Upper lobe of left lung (tissue), 6 donors: ENCODE measurements around the gene CHCHD3. TPM values are rescaled to one million over a fixed set of nuclear protein-coding genes. Genes with fewer than 3 reads are reported as not detected.

Experiments
- ATAC-seq, 2 donors: fragments of 200-7000 bp; cut with Tn5 transposase; one replicate each; pipeline ENCODE4 v1.9.1; 2022; ENCODE audit warnings: mild to moderate bottlenecking in 2 of 2, moderate library complexity in 2 of 2; ENCODE audit not compliant: low FRiP score in 2 of 2
- DNase-seq, 2 donors: peaks; one replicate each; pipeline ENCODE4 v3.0.0-alpha.2; 2019 to 2020
- H3K27ac ChIP-seq, 4 donors: fragments of 200-600 bp; sonication (generic); one replicate each; pipeline ENCODE4 v1.5.1; 2016 to 2019
- H3K27me3 ChIP-seq, 4 donors: fragments of 200-600 bp; sonication (generic); one replicate each; pipeline ENCODE4 v1.5.1; 2017 to 2019
- H3K36me3 ChIP-seq, 4 donors: fragments of 200-600 bp; sonication (generic); one replicate each; pipeline ENCODE4 v1.5.1; 2016 to 2019
- H3K4me1 ChIP-seq, 4 donors: fragments of 200-600 bp; sonication (generic); one replicate each; pipeline ENCODE4 v1.5.1; 2018 to 2019
- H3K4me3 ChIP-seq, 4 donors: fragments of 200-600 bp; sonication (generic); one replicate each; pipeline ENCODE4 v1.5.1; 2017 to 2019; ENCODE audit warnings: mild to moderate bottlenecking in 2 of 4, moderate library complexity in 1 of 4
- H3K9me3 ChIP-seq, 4 donors: fragments of 200-600 bp; sonication (generic); one replicate each; pipeline ENCODE4 v1.5.1; 2018 to 2019
- EP300 ChIP-seq, 4 donors: sonication (generic); formaldehyde crosslinking; IDR thresholded peaks; one replicate each; pipeline ENCODE4 v1.5.1; 2017; ENCODE audit warnings: antibody characterized with exemption in 4 of 4, control low read depth in 2 of 4
- POLR2A ChIP-seq, 4 donors: fragments of 450-650 bp; IDR thresholded peaks; one replicate each; pipeline ENCODE4 v1.5.1; 2016 to 2017; ENCODE audit warnings: antibody characterized with exemption in 4 of 4, mild to moderate bottlenecking in 2 of 4
- POLR2AphosphoS5 ChIP-seq, 2 donors: sonication (generic); formaldehyde crosslinking; IDR thresholded peaks; one replicate each; pipeline ENCODE4 v1.5.1; 2017; ENCODE audit warnings: antibody characterized with exemption in 2 of 2
- WGBS, 2 donors: methylation state at CpG; one replicate each; pipeline ENCODE4 v1.1.5; 2017 to 2018; 5-methylcytosine and 5-hydroxymethylcytosine counted together
- total RNA-seq, 6 donors: library from RNA; depleted of rRNA in 4 of 6; stranded (reverse); fragments of >200 nt in 4 of 6; gene quantifications; one replicate each; pipeline versions ENCODE4 v1.1.0 to v1.2.1, GENCODE V29; 2016 to 2021
- TF ChIP-seq, protein P1 (sequence below), 6 experiments: fragments of 450-650 bp in 4 of 6; fragments of 200-600 bp in 2 of 6; sonication (generic) in 2 of 6; IDR thresholded peaks; one replicate each; pipeline ENCODE4 v1.5.1; 2016 to 2019; ENCODE audit warnings: antibody characterized with exemption in 6 of 6
- donor health status: DM: no; HTN: no; CAD: no; lungs with moderate emphysema.
- donor health status: DM: no; HTN: yes; CAD: no; lungs with severe emphysema.

CHCHD3 gene
- total RNA-seq, 6 donors from 2014 or later = 42.6 to 54.5 (median 48.6) TPM

DNA sequence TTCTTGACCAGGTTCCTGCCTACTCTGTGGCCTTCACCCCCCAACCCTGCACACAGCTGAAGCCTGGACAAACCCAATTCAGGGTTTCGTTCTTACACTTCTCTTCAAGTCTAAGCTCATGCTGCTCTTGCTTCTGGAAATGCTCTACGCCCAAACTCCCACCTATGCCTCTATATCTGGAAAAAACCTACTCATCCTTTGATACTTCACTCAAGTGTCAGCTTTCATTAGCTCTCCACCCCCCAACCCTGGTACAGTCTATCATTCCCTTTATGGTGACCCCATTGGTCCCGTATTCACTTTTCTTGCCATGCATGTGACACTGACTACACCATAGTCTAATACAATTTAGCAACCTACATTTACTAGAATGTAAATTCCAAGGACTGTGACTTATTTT is 284.7 kb downstream of the CHCHD3 start:
- no peak for ATAC-seq
- WGBS, 2 donors = 94 to 98% methylated on average over 3 of the region's 3 CpGs
- H3K4me3 ChIP-seq = no peak overlapping the region
- no peak overlapping the region for H3K27ac ChIP-seq
- H3K27me3 ChIP-seq = no peaks in the 10 kb centered on the region
- no peak for TF ChIP-seq POLR2AphosphoS5 (IDR thresholded peaks at IDR 0.05)
- TF ChIP-seq POLR2A (IDR thresholded peaks at IDR 0.05) = no peak
- TF ChIP-seq, protein P1, sequence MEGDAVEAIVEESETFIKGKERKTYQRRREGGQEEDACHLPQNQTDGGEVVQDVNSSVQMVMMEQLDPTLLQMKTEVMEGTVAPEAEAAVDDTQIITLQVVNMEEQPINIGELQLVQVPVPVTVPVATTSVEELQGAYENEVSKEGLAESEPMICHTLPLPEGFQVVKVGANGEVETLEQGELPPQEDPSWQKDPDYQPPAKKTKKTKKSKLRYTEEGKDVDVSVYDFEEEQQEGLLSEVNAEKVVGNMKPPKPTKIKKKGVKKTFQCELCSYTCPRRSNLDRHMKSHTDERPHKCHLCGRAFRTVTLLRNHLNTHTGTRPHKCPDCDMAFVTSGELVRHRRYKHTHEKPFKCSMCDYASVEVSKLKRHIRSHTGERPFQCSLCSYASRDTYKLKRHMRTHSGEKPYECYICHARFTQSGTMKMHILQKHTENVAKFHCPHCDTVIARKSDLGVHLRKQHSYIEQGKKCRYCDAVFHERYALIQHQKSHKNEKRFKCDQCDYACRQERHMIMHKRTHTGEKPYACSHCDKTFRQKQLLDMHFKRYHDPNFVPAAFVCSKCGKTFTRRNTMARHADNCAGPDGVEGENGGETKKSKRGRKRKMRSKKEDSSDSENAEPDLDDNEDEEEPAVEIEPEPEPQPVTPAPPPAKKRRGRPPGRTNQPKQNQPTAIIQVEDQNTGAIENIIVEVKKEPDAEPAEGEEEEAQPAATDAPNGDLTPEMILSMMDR (IDR thresholded peaks at IDR 0.05) = no peak
- no peak for TF ChIP-seq EP300 (IDR thresholded peaks at IDR 0.05)
- no peaks in the 10 kb centered on the region for H3K4me1 ChIP-seq
- H3K36me3 ChIP-seq = peaks cover 0 to 18% (median 3%) of the 10 kb centered on the region in 4 donors
- DNase-seq = no peak
- no peaks in the 10 kb centered on the region for H3K9me3 ChIP-seq

- H3K27me3 ChIP-seq = no peaks in the 10 kb centered on the region
- H3K9me3 ChIP-seq = no peaks in the 10 kb centered on the region
- 85 to 90% methylated on average over 3 of the region's 3 CpGs for WGBS, 2 donors
- peaks cover 0 to 22% (median 3%) of the 10 kb centered on the region in 4 donors for H3K36me3 ChIP-seq
- TF ChIP-seq, protein P1 (IDR thresholded peaks at IDR 0.05) = no peak
- no peak for TF ChIP-seq POLR2A (IDR thresholded peaks at IDR 0.05)
- H3K4me1 ChIP-seq = no peaks in the 10 kb centered on the region
- H3K27ac ChIP-seq = no peak overlapping the region
- no peak for ATAC-seq
- no peak overlapping the region for H3K4me3 ChIP-seq
- DNase-seq = no peak
These were observed 288.4 kb downstream of the CHCHD3 start for GRCh38 chr7:132793474-132793873.

- no peak for TF ChIP-seq POLR2A (IDR thresholded peaks at IDR 0.05)
- no peak for TF ChIP-seq POLR2AphosphoS5 (IDR thresholded peaks at IDR 0.05)
- no peak for TF ChIP-seq EP300 (IDR thresholded peaks at IDR 0.05)
- TF ChIP-seq, protein P1 (IDR thresholded peaks at IDR 0.05) = no peak
- 100% methylated on average over 1 of the region's 1 CpG for WGBS, 2 donors
- Histone ChIP-seq H3K27me3 (no peaks in the 10 kb centered on the region), H3K4me3 (no peak overlapping the region), H3K36me3 (peaks cover 0 to 17% (median 2%) of the 10 kb centered on the region in 4 donors), H3K27ac (no peak overlapping the region), H3K4me1 (no peaks in the 10 kb centered on the region), H3K9me3 (no peaks in the 10 kb centered on the region)
- no peak for DNase-seq
- ATAC-seq = no peak
These were observed 290.9 kb downstream of the CHCHD3 start for GRCh38 chr7:132791036-132791435.

DNA sequence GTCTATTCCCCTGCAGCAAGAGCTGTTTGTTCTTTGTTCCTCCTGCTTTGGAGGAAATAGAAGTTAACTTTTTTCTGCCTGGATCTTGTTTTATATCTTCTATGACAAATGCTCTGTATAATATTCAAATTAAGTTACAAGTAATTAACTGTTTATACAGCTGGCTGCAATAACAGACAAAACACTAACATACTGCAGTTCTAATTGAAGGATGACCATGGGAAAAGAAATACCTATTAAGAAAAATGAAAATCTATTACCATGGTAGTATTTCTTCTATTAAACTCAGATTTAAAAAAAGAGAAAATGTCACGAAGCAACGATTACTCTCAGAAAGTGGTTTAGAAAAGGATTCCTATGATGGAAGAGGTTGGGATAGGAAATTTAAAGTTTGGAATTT is 291.8 kb downstream of the CHCHD3 start:
- 90 to 93% methylated on average over 2 of the region's 2 CpGs for WGBS, 2 donors

GRCh38 chr7:132789281-132789680 is 292.6 kb downstream of the CHCHD3 start:
- DNase-seq = no peak
- Histone ChIP-seq H3K36me3 (peaks cover 0 to 11% (median 0%) of the 10 kb centered on the region in 4 donors), H3K27me3 (no peaks in the 10 kb centered on the region), H3K4me3 (no peak overlapping the region), H3K9me3 (no peaks in the 10 kb centered on the region), H3K4me1 (no peaks in the 10 kb centered on the region), H3K27ac (no peak overlapping the region)
- 98% methylated on average over 6 of the region's 6 CpGs for WGBS, 2 donors
- TF ChIP-seq, protein P1 (IDR thresholded peaks at IDR 0.05) = no peak
- no peak for TF ChIP-seq EP300 (IDR thresholded peaks at IDR 0.05)
- no peak for TF ChIP-seq POLR2A (IDR thresholded peaks at IDR 0.05)
- no peak for TF ChIP-seq POLR2AphosphoS5 (IDR thresholded peaks at IDR 0.05)
- no peak for ATAC-seq

More for the DNA sequence above, 291.8 kb downstream of the CHCHD3 start:
- H3K27me3 ChIP-seq = no peaks in the 10 kb centered on the region
- no peak overlapping the region for H3K27ac ChIP-seq
- DNase-seq (no peak), ATAC-seq (no peak)
- H3K4me3 ChIP-seq = no peak overlapping the region
- no peaks in the 10 kb centered on the region for H3K4me1 ChIP-seq
- peaks cover 0 to 13% (median 0%) of the 10 kb centered on the region in 4 donors for H3K36me3 ChIP-seq
- no peaks in the 10 kb centered on the region for H3K9me3 ChIP-seq
- TF ChIP-seq POLR2AphosphoS5 (IDR thresholded peaks at IDR 0.05) = no peak
- no peak for TF ChIP-seq POLR2A (IDR thresholded peaks at IDR 0.05)
- TF ChIP-seq, protein P1 (IDR thresholded peaks at IDR 0.05) = no peak
- no peak for TF ChIP-seq EP300 (IDR thresholded peaks at IDR 0.05)
